H1 (cell line): ENCODE data around the gene SIAH3. TPM values are rescaled to one million over a fixed set of nuclear protein-coding genes. Genes with fewer than 3 reads are reported as not detected.

ENCODE experiments used
- CTCF ChIA-PET: fragments of 300-600 bp; sonication (Branson Sonifier 250); formaldehyde crosslinking; loops from one replicate; lab custom pipeline; 2021; ENCODE audit not compliant: partially characterized antibody; lab: Charles Lee
- POLR2A ChIA-PET: fragments of 300-600 bp; sonication (Branson Sonifier 250); formaldehyde crosslinking; loops from one replicate; lab custom pipeline; 2021; ENCODE audit warnings: inconsistent platforms; ENCODE audit not compliant: partially characterized antibody; lab: Charles Lee
- DNase-seq, 2 experiments: peaks; one replicate each; pipeline versions ENCODE4 v3.0.0 to v3.0.0-alpha.2; 2010 to 2022; ENCODE audit warnings: low spot score in 2 of 2, low read depth in 1 of 2, mixed read lengths in 1 of 2
- FAIRE-seq: peaks from 2 replicates; lab custom pipeline; 2011; peaks lifted over from hg19 to GRCh38; lab: Jason Lieb, UNC
- H2AFZ ChIP-seq: 2 replicates; pipeline ENCODE4 v1.8.1; 2012; ENCODE audit warnings: low read length, inconsistent platforms
- H2AK5ac ChIP-seq: 2 replicates; pipeline ENCODE4 v1.6.1; 2013; ENCODE audit warnings: low read depth, low read length
- H2BK120ac ChIP-seq: replicated peaks from 2 replicates; pipeline ENCODE3; 2013; ENCODE audit warnings: low read depth, low read length, inconsistent platforms
- H2BK12ac ChIP-seq: 2 replicates; pipeline ENCODE4 v1.6.1; 2013; ENCODE audit warnings: low read depth, low read length
- H2BK15ac ChIP-seq: 2 replicates; pipeline ENCODE4 v1.6.1; 2013; ENCODE audit warnings: low read length
- H2BK20ac ChIP-seq: 2 replicates; pipeline ENCODE4 v1.6.1; 2013; ENCODE audit warnings: low read length
- H2BK5ac ChIP-seq: 2 replicates; pipeline ENCODE4 v1.6.1; 2013; ENCODE audit warnings: low read depth, low read length
- H3K14ac ChIP-seq: 2 replicates; pipeline ENCODE4 v1.6.1; 2013; ENCODE audit warnings: inconsistent platforms; ENCODE audit not compliant: insufficient read length
- H3K18ac ChIP-seq: 2 replicates; pipeline ENCODE4 v1.6.1; 2013; ENCODE audit warnings: low read length; ENCODE audit errors: extremely low read depth
- H3K23ac ChIP-seq: 2 replicates; pipeline ENCODE4 v1.6.1; 2013; ENCODE audit warnings: inconsistent platforms; ENCODE audit not compliant: insufficient read length
- H3K23me2 ChIP-seq: 2 replicates; pipeline ENCODE4 v1.6.1; 2013; ENCODE audit warnings: low read depth, low read length
- H3K27ac ChIP-seq: 2 replicates; pipeline ENCODE4 v1.6.1; 2011; ENCODE audit warnings: low read depth, low read length, inconsistent platforms
- H3K27me3 ChIP-seq, 4 experiments: replicated peaks in 1 of 4; 1 replicate in 1 of 4; 2 replicates in 3 of 4; pipeline versions ENCODE4 v1.6.1 to v1.8.1; 2011 to 2013; ENCODE audit warnings: low read length in 3 of 4, mild to moderate bottlenecking in 3 of 4, inconsistent platforms in 2 of 4, mixed read lengths in 2 of 4, moderate library complexity in 1 of 4; ENCODE audit not compliant: control insufficient read depth in 3 of 4, insufficient read depth in 3 of 4; ENCODE audit errors: extremely low read depth in 1 of 4
- H3K36me3 ChIP-seq, 4 experiments: 2 replicates each; pipeline versions ENCODE4 v1.6.1 to v1.8.1; 2011 to 2013; ENCODE audit warnings: mild to moderate bottlenecking in 4 of 4, low read length in 3 of 4, moderate library complexity in 2 of 4, control low read depth in 1 of 4, inconsistent platforms in 1 of 4; ENCODE audit not compliant: insufficient read depth in 4 of 4, control insufficient read depth in 2 of 4
- H3K4ac ChIP-seq: replicated peaks from 2 replicates; pipeline ENCODE3; 2013; ENCODE audit warnings: low read length, low read depth, mixed read lengths, inconsistent platforms; ENCODE audit not compliant: insufficient read length
- H3K4me1 ChIP-seq, 4 experiments: replicated peaks in 1 of 4; 1 replicate in 1 of 4; 2 replicates in 3 of 4; pipeline versions ENCODE4 v1.6.1 to v1.8.1; 2011 to 2013; ENCODE audit warnings: low read length in 3 of 4, inconsistent platforms in 2 of 4, mixed read lengths in 1 of 4; ENCODE audit not compliant: insufficient read depth in 4 of 4, control insufficient read depth in 3 of 4
- H3K4me2 ChIP-seq, 2 experiments: 2 replicates each; pipeline versions ENCODE4 v1.6.1 to v1.8.1; 2011 to 2013; ENCODE audit warnings: low read depth in 2 of 2, low read length in 2 of 2, control low read depth in 1 of 2, inconsistent platforms in 1 of 2, mild to moderate bottlenecking in 1 of 2; ENCODE audit not compliant: insufficient read depth in 1 of 2
- H3K4me3 ChIP-seq, 4 experiments: fragments of 200-600, 300-600 bp in 1 of 4; sonication (generic), shearing (Covaris generic), sonication (Bioruptor Twin) in 1 of 4; 2 replicates each; pipeline versions ENCODE4 v1.5.1 to v1.8.1; 2011 to 2016; ENCODE audit warnings: low read length in 4 of 4, low read depth in 3 of 4, control low read depth in 2 of 4, inconsistent platforms in 2 of 4, mild to moderate bottlenecking in 2 of 4, mixed read lengths in 1 of 4, moderate library complexity in 1 of 4; ENCODE audit not compliant: insufficient read depth in 2 of 4; ENCODE audit errors: extremely low read depth in 1 of 4
- H3K56ac ChIP-seq: replicated peaks from 2 replicates; pipeline ENCODE3; 2013; ENCODE audit warnings: low read depth, mild to moderate bottlenecking, mixed read lengths, low read length, inconsistent platforms; ENCODE audit not compliant: insufficient read length
- H3K79me1 ChIP-seq: 2 replicates; pipeline ENCODE4 v1.6.1; 2013; ENCODE audit warnings: low read depth, low read length, control low read depth
- H3K79me2 ChIP-seq, 2 experiments: 2 replicates each; pipeline versions ENCODE4 v1.6.1 to v1.8.1; 2012 to 2013; ENCODE audit warnings: low read length in 2 of 2, mild to moderate bottlenecking in 2 of 2, inconsistent platforms in 1 of 2; ENCODE audit not compliant: insufficient read depth in 2 of 2, control insufficient read depth in 1 of 2
- H3K9ac ChIP-seq, 4 experiments: replicated peaks in 1 of 4; 1 replicate in 1 of 4; 2 replicates in 3 of 4; pipeline versions ENCODE4 v1.6.1 to v1.8.1; 2011 to 2013; ENCODE audit warnings: low read depth in 3 of 4, low read length in 3 of 4, control low read depth in 2 of 4, mild to moderate bottlenecking in 2 of 4, moderate library complexity in 2 of 4, inconsistent platforms in 1 of 4; ENCODE audit errors: extremely low read depth in 1 of 4
- H3K9me3 ChIP-seq, 2 experiments: 2 replicates each; pipeline versions ENCODE4 v1.6.1 to v1.8.1; 2012 to 2013; ENCODE audit warnings: mild to moderate bottlenecking in 2 of 2, moderate library complexity in 2 of 2, control low read depth in 1 of 2, inconsistent platforms in 1 of 2, low read depth in 1 of 2, low read length in 1 of 2, mixed read lengths in 1 of 2; ENCODE audit not compliant: insufficient read depth in 2 of 2
- H4K20me1 ChIP-seq, 2 experiments: replicated peaks in 1 of 2; 2 replicates each; pipeline versions ENCODE3 to v1.8.1; 2011 to 2013; ENCODE audit warnings: inconsistent platforms in 2 of 2, low read length in 2 of 2, mild to moderate bottlenecking in 1 of 2; ENCODE audit not compliant: insufficient read depth in 2 of 2, control insufficient read depth in 1 of 2
- H4K5ac ChIP-seq: 2 replicates; pipeline ENCODE4 v1.6.1; 2013; ENCODE audit warnings: low read length, low read depth, mixed read lengths, inconsistent platforms; ENCODE audit not compliant: insufficient read length
- H4K8ac ChIP-seq: 2 replicates; pipeline ENCODE4 v1.8.0; 2013; ENCODE audit warnings: mild to moderate bottlenecking, moderate library complexity, low read length, inconsistent platforms; ENCODE audit not compliant: insufficient read depth; ENCODE audit errors: extremely low read depth
- H4K91ac ChIP-seq: replicated peaks from 2 replicates; pipeline ENCODE3; 2013; ENCODE audit warnings: low read length, mixed read lengths, inconsistent platforms; ENCODE audit not compliant: insufficient read length
- BRCA1 ChIP-seq: IDR thresholded peaks from 2 replicates; pipeline ENCODE4 v1.6.1; 2012; ENCODE audit warnings: low read depth, low read length, improper control_type of control experiment
- CTBP2 ChIP-seq: IDR thresholded peaks from 2 replicates; pipeline ENCODE4 v1.7.0; 2011; ENCODE audit warnings: borderline replicate concordance, mild to moderate bottlenecking, moderate library complexity, mixed read lengths, low read length; ENCODE audit not compliant: insufficient read depth, insufficient read length
- GABPA ChIP-seq: IDR thresholded peaks from 2 replicates; pipeline ENCODE4 v1.6.1; 2011; ENCODE audit warnings: mild to moderate bottlenecking, low read length, moderate library complexity, borderline replicate concordance; ENCODE audit not compliant: insufficient read depth
- KDM5A ChIP-seq: fragments of 200-600 bp; IDR thresholded peaks from 2 replicates; pipeline ENCODE4 v1.7.1; 2012; ENCODE audit warnings: mild to moderate bottlenecking, low read length, inconsistent platforms, mixed read lengths
- SIN3A ChIP-seq, 2 experiments: IDR thresholded peaks in 1 of 2; conservative IDR thresholded peaks in 1 of 2; 2 replicates each; pipeline ENCODE4 v1.6.1; 2011 to 2012; ENCODE audit warnings: low read length in 2 of 2, improper control_type of control experiment in 1 of 2, low read depth in 1 of 2, mild to moderate bottlenecking in 1 of 2
- TEAD4 ChIP-seq: IDR thresholded peaks from 2 replicates; pipeline ENCODE4 v1.6.1; 2012; ENCODE audit warnings: low read depth, low read length, inconsistent platforms, mixed read lengths
- WGBS, 2 experiments: shearing (Covaris generic) in 1 of 2; methylation state at CpG; one replicate each; pipeline versions ENCODE4 v1.1.6 to v1.1.7; 2013 to 2015; ENCODE audit warnings: low lambda C conversion rate in 2 of 2, mixed read lengths in 2 of 2, inconsistent platforms in 1 of 2, low coverage in 1 of 2, missing lambda C conversion rate in 1 of 2; ENCODE audit not compliant: insufficient replicate concordance in 2 of 2, insufficient coverage in 1 of 2, insufficient read length in 1 of 2; ENCODE audit errors: extremely low coverage in 1 of 2, missing lambda C conversion rate in 1 of 2; 5-methylcytosine and 5-hydroxymethylcytosine counted together
- polyA plus RNA-seq, 7 experiments: library from polyadenylated mRNA; depleted of rRNA in 3 of 7; stranded (reverse) in 5 of 7; unstranded in 2 of 7; fragments of >200 nt in 5 of 7; fragments of 200-250 nt in 2 of 7; gene quantifications; 1 replicate in 5 of 7; 2 replicates in 1 of 7; 4 replicates in 1 of 7; pipeline versions ENCODE4 v1.2.1 to v1.2.3, GENCODE V29; 2011 to 2013; ENCODE audit warnings: missing spikeins in 2 of 7, mixed read lengths in 2 of 7
- total RNA-seq: library from RNA; stranded (reverse); fragmentation: NEBNext Ultra II Directional; extraction: Animal tissue kit (Norgen Biotek cat#: 25700); gene quantifications from 2 replicates; pipeline ENCODE4 v1.2.1, GENCODE V29; 2021

The SIAH3 gene
- total and polyA plus RNA-seq, 2 of the 8 experiments (the other 6 are each of a cell fraction or from before 2014, with no cell fraction given), result 0.15 to 0.17 TPM

DNA sequence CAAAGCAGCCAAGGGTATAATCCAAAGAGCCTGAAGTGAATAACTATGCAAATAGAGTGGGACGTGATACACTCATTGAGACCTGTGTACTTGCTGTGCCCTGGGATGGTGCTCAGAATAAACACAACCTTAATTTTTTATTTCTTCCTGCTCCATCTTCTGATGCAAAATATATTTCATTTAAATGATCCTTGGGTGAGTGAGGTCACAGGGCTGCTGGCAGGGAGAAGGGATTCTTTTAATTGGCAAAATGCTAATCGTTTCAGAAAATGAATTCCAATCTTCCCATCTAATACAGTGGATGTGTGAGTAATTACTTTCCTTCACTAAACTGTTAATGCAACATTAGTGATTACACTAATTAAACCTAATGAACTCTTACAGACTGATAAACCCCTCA is 63.5 kb downstream of the SIAH3 start:
- Histone ChIP-seq H3K9me3 (no peaks in the 10 kb centered on the region), H3K4me3 (no peak overlapping the region), H3K79me2 (no peaks in the 10 kb centered on the region), H3K18ac (no peak overlapping the region), H2AK5ac (no peak overlapping the region), H3K14ac (no peak overlapping the region), H2BK120ac (no peak overlapping the region), H4K91ac (no peak overlapping the region), H2BK12ac (no peak overlapping the region), H3K79me1 (no peaks in the 10 kb centered on the region), H3K27me3 (no peaks in the 10 kb centered on the region), H3K36me3 (no peaks in the 10 kb centered on the region), H3K56ac (no peak overlapping the region), H3K4me1 (peaks cover 0 to 3% (median 0%) of the 10 kb centered on the region in 4 experiments; a peak in 1 of 7 replicates), H4K5ac (no peak overlapping the region), H3K9ac (no peak overlapping the region), H4K20me1 (peaks cover 0 to 1% of the 10 kb centered on the region in 2 experiments), H2BK20ac (no peak overlapping the region), H3K23ac (no peak overlapping the region), H4K8ac (no peak overlapping the region), H2BK5ac (no peak overlapping the region), H3K23me2 (no peaks in the 10 kb centered on the region), H3K27ac (no peak overlapping the region), H3K4ac (no peak overlapping the region), H2BK15ac (no peak overlapping the region), H2AFZ (no peak overlapping the region), H3K4me2 (no peak overlapping the region)
- FAIRE-seq (no peak), DNase-seq (no peak)
- CTCF ChIA-PET, result interaction anchor here (1.4 kb wide), 1 partner anchor 338 kb away, joined by 3 read pairs; no protein-coding TSS in a partner anchor
- 88% methylated on average over 2 of the region's 2 CpGs; no CpG with 5 or more reads in 1 of the 2 experiments for WGBS, 2 experiments
- POLR2A ChIA-PET, result no interaction called here
- TF ChIP-seq GABPA (no peak), SIN3A (conservative IDR thresholded peaks at IDR 0.05 in 1 of 2, IDR thresholded peaks at IDR 0.05 in 1 of 2; ENCODE audit: low read depth in 1 of 2, low read length in 2 of 2) (no peak), TEAD4 (no peak), BRCA1 (no peak), CTBP2 (no peak), KDM5A (no peak)
